Panc1 (cell line): Measurements from ENCODE around the gene FAM163B.

Experiments used
- POLR2AphosphoS5 ChIP-seq: IDR thresholded peaks from 2 replicates; pipeline ENCODE4 v1.6.1; 2012; ENCODE audit warnings: mild to moderate bottlenecking, low read depth, low read length, moderate library complexity
- SIN3A ChIP-seq: IDR thresholded peaks from 2 replicates; pipeline ENCODE4 v1.6.1; 2012; ENCODE audit warnings: low read depth, mild to moderate bottlenecking, low read length, moderate library complexity, borderline replicate concordance; ENCODE audit not compliant: insufficient read depth
- TF ChIP-seq, protein P1 (sequence below): fragments of 450-650 bp; IDR thresholded peaks from 2 replicates; pipeline ENCODE4 v1.5.1; 2017; ENCODE audit warnings: mild to moderate bottlenecking

DNA sequence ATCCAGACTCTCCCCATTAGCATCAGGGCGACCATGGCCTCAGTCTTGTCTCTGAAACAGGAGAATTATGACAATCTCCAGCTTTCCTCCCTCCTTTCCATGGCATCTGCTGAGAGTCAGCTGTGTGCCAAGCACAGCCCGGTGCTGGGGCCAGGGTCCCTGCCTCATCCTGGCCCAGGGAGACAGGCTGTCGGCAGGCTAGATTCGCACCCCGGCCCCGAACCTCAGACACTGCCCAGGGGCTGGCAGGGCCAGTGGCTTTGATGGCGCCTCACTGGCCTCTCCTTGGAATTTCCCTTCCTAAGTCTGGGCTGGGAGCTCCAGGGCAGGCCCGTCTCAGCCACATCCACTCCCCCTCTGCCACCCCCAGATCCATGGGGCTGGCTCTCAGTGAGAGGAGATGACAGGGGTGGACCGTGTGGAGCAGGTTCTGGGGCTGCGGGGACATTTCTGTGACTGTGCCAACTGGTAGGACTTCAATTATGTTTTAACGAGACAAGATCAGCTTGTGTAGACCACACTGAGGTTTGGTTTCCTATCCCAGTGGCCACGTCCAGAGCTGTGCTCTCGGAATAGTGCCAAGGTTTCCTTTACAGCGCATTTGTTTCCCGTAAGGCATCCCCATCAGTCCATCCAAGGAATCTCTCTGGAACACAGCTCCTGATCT, 15.5 kb downstream of the FAM163B start:
- TF ChIP-seq POLR2AphosphoS5: no peak
- TF ChIP-seq, protein P1, sequence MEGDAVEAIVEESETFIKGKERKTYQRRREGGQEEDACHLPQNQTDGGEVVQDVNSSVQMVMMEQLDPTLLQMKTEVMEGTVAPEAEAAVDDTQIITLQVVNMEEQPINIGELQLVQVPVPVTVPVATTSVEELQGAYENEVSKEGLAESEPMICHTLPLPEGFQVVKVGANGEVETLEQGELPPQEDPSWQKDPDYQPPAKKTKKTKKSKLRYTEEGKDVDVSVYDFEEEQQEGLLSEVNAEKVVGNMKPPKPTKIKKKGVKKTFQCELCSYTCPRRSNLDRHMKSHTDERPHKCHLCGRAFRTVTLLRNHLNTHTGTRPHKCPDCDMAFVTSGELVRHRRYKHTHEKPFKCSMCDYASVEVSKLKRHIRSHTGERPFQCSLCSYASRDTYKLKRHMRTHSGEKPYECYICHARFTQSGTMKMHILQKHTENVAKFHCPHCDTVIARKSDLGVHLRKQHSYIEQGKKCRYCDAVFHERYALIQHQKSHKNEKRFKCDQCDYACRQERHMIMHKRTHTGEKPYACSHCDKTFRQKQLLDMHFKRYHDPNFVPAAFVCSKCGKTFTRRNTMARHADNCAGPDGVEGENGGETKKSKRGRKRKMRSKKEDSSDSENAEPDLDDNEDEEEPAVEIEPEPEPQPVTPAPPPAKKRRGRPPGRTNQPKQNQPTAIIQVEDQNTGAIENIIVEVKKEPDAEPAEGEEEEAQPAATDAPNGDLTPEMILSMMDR: no peak
- TF ChIP-seq SIN3A: no peak
